GM12891 (cell line): ENCODE results near the gene BACE2.

Experiments used
- POLR2A ChIP-seq: IDR thresholded peaks from 2 replicates; pipeline ENCODE4 v1.6.1; 2011; ENCODE audit warnings: low read depth, low read length, control low read depth
- POLR2AphosphoS5 ChIP-seq: IDR thresholded peaks from 2 replicates; pipeline ENCODE4 v1.6.1; 2011; ENCODE audit warnings: low read depth, low read length, control low read depth
- POU2F2 ChIP-seq: IDR thresholded peaks from 2 replicates; pipeline ENCODE4 v1.6.1; 2011; ENCODE audit warnings: low read depth, mild to moderate bottlenecking, control low read depth, low read length, moderate library complexity
- TAF1 ChIP-seq: IDR thresholded peaks from 2 replicates; pipeline ENCODE4 v1.6.1; 2011; ENCODE audit warnings: low read depth, low read length, control low read depth

GRCh38 chr21:41120997-41121396 lies 47.0 kb upstream of the BACE2 start:
- TF ChIP-seq POLR2A (no peak), POLR2AphosphoS5 (no peak), TAF1 (no peak), POU2F2 (no peak)
